ENCODE measurements around the gene S1PR1.

S1PR1 gene

DNA sequence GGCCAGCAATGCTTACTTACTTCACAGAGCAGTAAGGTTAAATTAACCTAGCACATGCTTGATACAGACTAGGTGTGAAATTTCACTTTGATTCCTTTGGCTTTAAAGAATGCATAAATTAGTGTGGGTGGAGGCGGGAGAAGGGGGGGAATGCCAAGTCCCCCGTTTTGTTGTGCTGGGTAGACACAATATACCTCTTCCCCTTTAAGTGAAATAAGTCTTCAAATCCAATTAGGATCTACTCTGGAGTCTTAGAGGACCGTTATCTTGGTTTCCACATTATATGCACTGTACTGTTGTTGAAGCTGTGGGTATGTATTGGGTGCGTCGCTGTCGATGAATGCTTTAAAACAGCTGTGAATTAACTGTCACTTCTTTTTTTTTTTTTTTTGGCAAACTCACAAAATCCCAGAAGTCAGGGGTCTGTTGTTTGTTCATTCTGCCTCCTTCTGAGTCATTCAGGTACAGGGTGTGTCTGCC lies 1.6 kb upstream of the S1PR1 start:
- Mint-ChIP-seq H3K27ac (peak overlapping the region; percentile 98), H3K4me3 (peak overlapping the region; percentile 96), H3K4me1 (peaks cover 54% of the 10 kb centered on the region), H3K9me3 (peaks cover 15% of the 10 kb centered on the region), H3K36me3 (ENCODE audit: low read depth) (peaks cover 30% of the 10 kb centered on the region), H3K27me3 (no peaks in the 10 kb centered on the region)
- ATAC-seq (peak; percentile 9), DNase-seq (no peak)

DNA sequence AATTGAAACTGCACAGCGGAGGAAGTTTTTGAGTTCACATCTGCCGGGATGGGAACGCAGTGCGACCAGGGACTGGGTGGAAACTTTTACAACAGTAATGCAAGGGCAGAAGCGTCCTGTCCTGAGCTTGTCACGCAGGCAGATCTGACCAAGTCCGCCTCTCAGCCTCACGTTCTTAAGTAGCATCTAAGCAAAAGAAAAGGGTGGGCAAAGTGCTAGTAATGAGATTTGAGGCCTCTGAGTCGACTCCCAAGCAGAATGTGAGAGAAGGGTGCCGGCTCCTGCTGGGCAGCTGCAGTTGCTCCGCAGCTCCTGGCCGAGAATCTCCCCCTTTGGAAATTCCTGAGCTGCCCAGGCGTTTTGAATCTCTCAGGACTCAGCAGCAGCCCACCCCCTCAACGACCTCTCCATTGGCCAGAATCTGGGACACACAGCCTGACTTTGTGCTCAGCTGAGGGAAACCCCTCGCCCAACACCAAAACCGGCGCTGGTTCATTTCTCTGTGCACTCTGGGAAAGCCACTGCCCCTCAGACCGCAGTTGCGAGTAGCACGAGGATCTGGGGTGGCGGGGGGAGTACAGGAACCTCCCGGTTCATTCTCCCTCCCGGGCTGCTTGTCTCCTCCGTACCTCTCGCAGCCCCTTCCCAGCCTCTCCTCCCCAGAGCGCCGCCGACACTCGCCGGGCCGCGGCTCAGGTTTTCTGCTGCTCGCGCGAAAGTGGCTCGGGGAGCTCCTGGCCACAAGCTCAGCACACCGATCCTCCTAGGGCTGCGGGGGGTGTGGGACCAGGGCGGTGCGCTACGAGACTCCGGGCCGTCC lies 913 bp upstream of the S1PR1 start:
- Mint-ChIP-seq H3K9me3 (peaks cover 13% of the 10 kb centered on the region), H3K27me3 (no peaks in the 10 kb centered on the region), H3K4me1 (peaks cover 57% of the 10 kb centered on the region), H3K27ac (peak overlapping the region; percentile 98), H3K36me3 (ENCODE audit: low read depth) (peaks cover 37% of the 10 kb centered on the region), H3K4me3 (peak overlapping the region; percentile 96)
- DNase-seq (peak; percentile 70), ATAC-seq (peak; percentile 44)

- Mint-ChIP-seq H3K4me3 (peak overlapping the region; percentile 96), H3K4me1 (peaks cover 66% of the 10 kb centered on the region), H3K36me3 (ENCODE audit: low read depth) (peaks cover 47% of the 10 kb centered on the region), H3K27me3 (no peaks in the 10 kb centered on the region), H3K27ac (peak overlapping the region; percentile 98), H3K9me3 (no peaks in the 10 kb centered on the region)
- DNase-seq (no peak), ATAC-seq (no peak)
Measured at GRCh38 chr1:101237229-101237837, 514 bp downstream of the S1PR1 start.

DNA sequence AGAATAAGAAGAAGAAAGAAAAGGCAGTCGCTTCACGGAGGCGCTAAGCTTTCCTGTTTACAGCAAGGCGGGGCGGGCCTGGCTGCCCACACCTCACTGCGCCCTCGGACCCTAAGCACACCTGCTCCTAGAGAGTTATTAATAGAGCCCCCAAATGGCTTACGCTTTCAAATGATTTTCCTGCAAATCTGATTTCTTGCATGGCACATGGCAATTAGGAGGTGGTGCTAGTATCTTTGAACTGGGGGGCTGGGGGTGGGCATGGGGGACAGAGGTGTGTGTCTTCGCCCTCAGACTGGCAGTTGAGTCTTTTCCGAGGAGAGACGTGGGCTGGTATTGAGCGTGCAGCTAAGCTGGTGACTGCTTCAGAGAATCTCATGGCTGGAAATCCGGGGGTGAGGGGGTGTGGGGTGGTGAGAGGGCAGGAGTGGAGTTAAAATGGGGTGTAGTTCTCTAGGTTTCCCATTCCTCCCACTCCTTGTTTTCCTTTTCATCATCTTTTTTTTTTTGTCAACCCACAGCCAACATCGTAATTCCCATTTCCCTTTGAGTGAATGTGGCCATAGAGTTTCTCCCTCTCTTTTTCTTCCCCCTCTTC lies 1.3 kb downstream of the S1PR1 start:
- Mint-ChIP-seq H3K4me3 (peak overlapping the region; percentile 96), H3K27ac (peak overlapping the region; percentile 98), H3K4me1 (peaks cover 69% of the 10 kb centered on the region), H3K27me3 (no peaks in the 10 kb centered on the region), H3K9me3 (no peaks in the 10 kb centered on the region), H3K36me3 (ENCODE audit: low read depth) (peaks cover 52% of the 10 kb centered on the region)
- peak; percentile 8 for ATAC-seq
- peak; percentile 69 for DNase-seq

- H3K36me3 Mint-ChIP-seq (ENCODE audit: low read depth) = peaks cover 56% of the 10 kb centered on the region
- no peaks in the 10 kb centered on the region for H3K27me3 Mint-ChIP-seq
- H3K4me3 Mint-ChIP-seq = peak overlapping the region; percentile 96
- H3K9me3 Mint-ChIP-seq = no peaks in the 10 kb centered on the region
- peak; percentile 44 for ATAC-seq
- H3K27ac Mint-ChIP-seq = peak overlapping the region; percentile 98
- H3K4me1 Mint-ChIP-seq = peaks cover 70% of the 10 kb centered on the region
- peak; percentile 96 for DNase-seq
Measured at GRCh38 chr1:101238681-101239094, 1.9 kb downstream of the S1PR1 start.

DNA sequence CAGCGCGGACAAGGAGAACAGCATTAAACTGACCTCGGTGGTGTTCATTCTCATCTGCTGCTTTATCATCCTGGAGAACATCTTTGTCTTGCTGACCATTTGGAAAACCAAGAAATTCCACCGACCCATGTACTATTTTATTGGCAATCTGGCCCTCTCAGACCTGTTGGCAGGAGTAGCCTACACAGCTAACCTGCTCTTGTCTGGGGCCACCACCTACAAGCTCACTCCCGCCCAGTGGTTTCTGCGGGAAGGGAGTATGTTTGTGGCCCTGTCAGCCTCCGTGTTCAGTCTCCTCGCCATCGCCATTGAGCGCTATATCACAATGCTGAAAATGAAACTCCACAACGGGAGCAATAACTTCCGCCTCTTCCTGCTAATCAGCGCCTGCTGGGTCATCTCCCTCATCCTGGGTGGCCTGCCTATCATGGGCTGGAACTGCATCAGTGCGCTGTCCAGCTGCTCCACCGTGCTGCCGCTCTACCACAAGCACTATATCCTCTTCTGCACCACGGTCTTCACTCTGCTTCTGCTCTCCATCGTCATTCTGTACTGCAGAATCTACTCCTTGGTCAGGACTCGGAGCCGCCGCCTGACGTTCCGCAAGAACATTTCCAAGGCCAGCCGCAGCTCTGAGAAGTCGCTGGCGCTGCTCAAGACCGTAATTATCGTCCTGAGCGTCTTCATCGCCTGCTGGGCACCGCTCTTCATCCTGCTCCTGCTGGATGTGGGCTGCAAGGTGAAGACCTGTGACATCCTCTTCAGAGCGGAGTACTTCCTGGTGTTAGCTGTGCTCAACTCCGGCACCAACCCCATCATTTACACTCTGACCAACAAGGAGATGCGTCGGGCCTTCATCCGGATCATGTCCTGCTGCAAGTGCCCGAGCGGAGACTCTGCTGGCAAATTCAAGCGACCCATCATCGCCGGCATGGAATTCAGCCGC lies 2.5 kb downstream of the S1PR1 start:
- ATAC-seq (peak; percentile 31), DNase-seq (peak; percentile 62)
- Mint-ChIP-seq H3K4me3 (peak overlapping the region; percentile 96), H3K9me3 (no peaks in the 10 kb centered on the region), H3K27ac (peak overlapping the region; percentile 98), H3K4me1 (peaks cover 72% of the 10 kb centered on the region), H3K27me3 (no peaks in the 10 kb centered on the region), H3K36me3 (ENCODE audit: low read depth) (peaks cover 63% of the 10 kb centered on the region)

GRCh38 chr1:101240041-101240430 lies 3.2 kb downstream of the S1PR1 start:
- Mint-ChIP-seq H3K27me3 (no peaks in the 10 kb centered on the region), H3K4me3 (peak overlapping the region; percentile 96), H3K9me3 (no peaks in the 10 kb centered on the region), H3K36me3 (ENCODE audit: low read depth) (peaks cover 66% of the 10 kb centered on the region), H3K4me1 (peaks cover 69% of the 10 kb centered on the region), H3K27ac (peak overlapping the region; percentile 98)
- no peak for DNase-seq
- ATAC-seq = no peak

- peaks cover 74% of the 10 kb centered on the region for H3K4me1 Mint-ChIP-seq
- ATAC-seq (no peak), DNase-seq (no peak)
- no peaks in the 10 kb centered on the region for H3K27me3 Mint-ChIP-seq
- peaks cover 63% of the 10 kb centered on the region for H3K36me3 Mint-ChIP-seq (ENCODE audit: low read depth)
- H3K9me3 Mint-ChIP-seq = no peaks in the 10 kb centered on the region
- peak overlapping the region; percentile 74 for H3K27ac Mint-ChIP-seq
- peak overlapping the region; percentile 96 for H3K4me3 Mint-ChIP-seq
Measured at GRCh38 chr1:101241485-101242225, 4.8 kb downstream of the S1PR1 start.

DNA sequence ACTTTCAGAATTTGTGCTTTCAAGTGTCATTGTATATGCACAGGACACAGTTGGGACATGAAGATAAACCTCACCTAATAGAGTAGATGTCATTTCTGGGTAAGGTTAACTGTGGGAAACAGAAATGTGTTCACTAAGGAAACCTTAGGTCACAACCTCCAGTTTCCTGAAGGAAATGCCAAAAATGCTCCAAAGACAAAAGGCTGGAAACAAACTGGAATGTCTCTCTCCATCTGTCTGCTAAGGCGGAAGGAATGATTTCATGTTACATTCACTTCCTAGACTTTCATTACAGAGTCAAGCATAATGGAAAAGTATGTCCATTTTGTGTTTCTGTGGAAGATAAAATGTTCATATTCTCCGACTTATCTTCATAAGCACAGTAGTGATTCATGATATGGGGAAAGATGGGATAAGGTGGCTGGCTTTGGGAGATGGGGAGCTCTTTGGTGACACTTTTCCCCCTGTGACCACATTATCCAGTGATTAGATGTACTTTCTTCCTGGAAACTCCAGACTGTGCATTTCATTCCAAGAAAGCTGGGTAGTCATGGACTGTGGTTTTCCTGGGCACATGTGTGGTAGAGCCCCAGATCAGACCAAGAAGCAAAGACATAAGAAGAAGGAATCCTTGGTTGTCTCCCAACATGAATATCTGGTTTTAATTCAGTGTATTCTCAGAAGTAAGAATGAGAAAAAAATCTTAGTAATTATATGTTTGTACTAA lies 5.7 kb downstream of the S1PR1 start:
- Mint-ChIP-seq H3K27me3 (no peaks in the 10 kb centered on the region), H3K4me3 (peak overlapping the region; percentile 96), H3K9me3 (no peaks in the 10 kb centered on the region), H3K36me3 (ENCODE audit: low read depth) (peaks cover 59% of the 10 kb centered on the region), H3K4me1 (peaks cover 80% of the 10 kb centered on the region), H3K27ac (peak overlapping the region; percentile 74)
- ATAC-seq (no peak), DNase-seq (no peak)

DNA sequence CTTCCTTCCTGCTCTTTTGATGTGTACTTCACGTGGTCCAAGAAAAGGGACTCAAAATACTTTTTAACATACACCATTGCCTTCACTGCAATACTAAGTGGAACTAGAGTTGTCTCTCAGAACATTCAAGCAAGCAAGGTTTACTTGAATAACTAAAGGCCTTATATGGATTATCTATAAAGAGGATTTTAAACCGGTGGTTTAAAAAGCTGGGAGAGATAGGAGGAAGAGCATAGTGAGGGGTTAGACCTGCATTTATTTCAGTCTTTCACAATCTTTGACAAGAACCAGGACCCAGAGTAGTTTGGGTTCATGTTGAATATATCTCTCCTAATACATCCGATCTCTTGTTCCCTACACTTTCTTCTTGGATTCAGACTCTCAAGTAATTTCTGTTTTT lies 6.9 kb downstream of the S1PR1 start:
- no peak for DNase-seq
- Mint-ChIP-seq H3K9me3 (no peaks in the 10 kb centered on the region), H3K27ac (no peak overlapping the region), H3K4me1 (peaks cover 83% of the 10 kb centered on the region), H3K4me3 (no peak overlapping the region), H3K27me3 (no peaks in the 10 kb centered on the region), H3K36me3 (ENCODE audit: low read depth) (peaks cover 54% of the 10 kb centered on the region)
- no peak for ATAC-seq

- H3K9me3 Mint-ChIP-seq = no peaks in the 10 kb centered on the region
- no peak overlapping the region for H3K27ac Mint-ChIP-seq
- H3K36me3 Mint-ChIP-seq (ENCODE audit: low read depth) = peaks cover 43% of the 10 kb centered on the region
- ATAC-seq (no peak), DNase-seq (no peak)
- no peak overlapping the region for H3K4me3 Mint-ChIP-seq
- peaks cover 76% of the 10 kb centered on the region for H3K4me1 Mint-ChIP-seq
- no peaks in the 10 kb centered on the region for H3K27me3 Mint-ChIP-seq
Measured at GRCh38 chr1:101244842-101245241, 8.0 kb downstream of the S1PR1 start.

DNA sequence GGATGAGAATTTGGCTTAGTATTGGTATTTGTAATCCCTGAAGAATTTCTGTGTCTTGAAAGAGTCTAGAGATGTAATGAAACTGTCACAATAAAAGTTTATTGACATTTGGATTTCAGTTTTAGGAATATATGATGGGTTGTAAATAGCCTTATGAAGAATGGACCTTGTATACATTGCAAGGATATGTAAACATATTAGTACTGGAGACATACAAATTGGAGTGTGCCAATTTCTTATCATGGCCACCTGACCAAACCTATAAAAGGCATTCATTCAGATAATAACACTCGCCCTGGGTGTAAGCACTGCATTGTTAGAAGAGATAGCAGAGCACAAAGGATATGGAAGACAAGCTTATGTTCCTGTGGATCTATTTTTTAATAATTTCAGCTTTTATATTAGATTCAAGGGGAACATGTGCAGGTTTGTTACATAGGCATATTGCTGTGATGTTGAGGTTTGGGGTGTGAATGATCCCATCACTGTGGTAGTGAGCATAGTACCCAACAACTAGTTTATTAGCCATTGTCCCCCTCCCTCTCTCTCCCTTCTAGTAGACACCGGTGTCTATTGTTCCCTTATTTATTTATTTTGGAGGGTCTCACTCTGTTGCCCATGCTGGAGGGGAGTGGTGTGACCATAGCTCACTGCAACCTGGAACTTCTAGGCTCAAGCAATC lies 8.6 kb downstream of the S1PR1 start:
- H3K9me3 Mint-ChIP-seq = no peaks in the 10 kb centered on the region
- no peak overlapping the region for H3K27ac Mint-ChIP-seq
- ATAC-seq = no peak
- peaks cover 37% of the 10 kb centered on the region for H3K36me3 Mint-ChIP-seq (ENCODE audit: low read depth)
- no peaks in the 10 kb centered on the region for H3K27me3 Mint-ChIP-seq
- no peak for DNase-seq
- H3K4me3 Mint-ChIP-seq = no peak overlapping the region
- peaks cover 77% of the 10 kb centered on the region for H3K4me1 Mint-ChIP-seq
